ENCODE results near the gene GPC6.

GPC6 gene

DNA sequence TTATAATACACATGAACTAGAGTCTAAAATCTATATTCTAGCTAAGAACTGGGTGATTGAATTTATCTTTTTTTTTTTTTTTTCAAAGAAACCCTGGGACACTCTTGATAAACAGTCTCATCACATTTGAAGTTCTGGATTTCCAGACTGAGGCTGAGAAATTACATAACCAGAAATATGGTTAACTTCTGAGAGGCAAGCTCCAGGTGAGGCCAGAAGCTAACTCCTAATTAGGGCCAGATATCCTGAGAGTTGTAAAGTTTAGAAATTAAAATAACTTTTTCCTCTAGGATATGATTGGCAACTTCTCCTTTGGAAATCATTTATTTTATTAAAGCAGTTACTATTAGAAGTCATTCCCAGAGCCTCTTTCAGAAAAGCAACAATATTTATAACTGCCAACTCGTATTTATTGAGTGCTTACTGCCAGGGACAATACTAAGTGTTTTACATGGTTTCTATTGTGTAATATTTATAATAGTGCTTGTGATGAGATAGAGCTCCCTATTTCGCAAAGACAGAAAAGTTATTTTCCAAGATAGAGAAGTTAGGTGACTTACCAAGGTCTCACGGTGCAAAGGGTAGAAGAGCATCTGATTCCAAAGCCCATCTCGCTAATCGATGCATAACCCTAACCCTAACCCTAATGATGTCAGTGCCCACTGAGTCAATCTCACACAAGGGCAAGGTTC lies 1065.2 kb downstream of the GPC6 start:
- no peak overlapping the region for H3K27ac ChIP-seq (ENCODE audit: extremely low read depth, low read depth, low read length)
- TF ChIP-seq, protein P1, sequence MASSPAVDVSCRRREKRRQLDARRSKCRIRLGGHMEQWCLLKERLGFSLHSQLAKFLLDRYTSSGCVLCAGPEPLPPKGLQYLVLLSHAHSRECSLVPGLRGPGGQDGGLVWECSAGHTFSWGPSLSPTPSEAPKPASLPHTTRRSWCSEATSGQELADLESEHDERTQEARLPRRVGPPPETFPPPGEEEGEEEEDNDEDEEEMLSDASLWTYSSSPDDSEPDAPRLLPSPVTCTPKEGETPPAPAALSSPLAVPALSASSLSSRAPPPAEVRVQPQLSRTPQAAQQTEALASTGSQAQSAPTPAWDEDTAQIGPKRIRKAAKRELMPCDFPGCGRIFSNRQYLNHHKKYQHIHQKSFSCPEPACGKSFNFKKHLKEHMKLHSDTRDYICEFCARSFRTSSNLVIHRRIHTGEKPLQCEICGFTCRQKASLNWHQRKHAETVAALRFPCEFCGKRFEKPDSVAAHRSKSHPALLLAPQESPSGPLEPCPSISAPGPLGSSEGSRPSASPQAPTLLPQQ (tag by site-specific recombination; IDR thresholded peaks at IDR 0.05): no peak
- TF ChIP-seq WT1 (tag by site-specific recombination; IDR thresholded peaks at IDR 0.05) (no peak), SCRT1 (tag by site-specific recombination; IDR thresholded peaks at IDR 0.05; ENCODE audit: borderline replicate concordance) (no peak), ZNF239 (tag by site-specific recombination; IDR thresholded peaks at IDR 0.05) (no peak), ZNF16 (tag by site-specific recombination; IDR thresholded peaks at IDR 0.05; ENCODE audit: low read depth) (no peak), ZNF624 (tag by site-specific recombination; IDR thresholded peaks at IDR 0.05) (no peak), ZNF19 (tag by site-specific recombination; IDR thresholded peaks at IDR 0.05; ENCODE audit: low read depth) (no peak), ZBTB48 (tag by site-specific recombination; IDR thresholded peaks at IDR 0.05) (no peak), ZNF623 (tag by site-specific recombination; IDR thresholded peaks at IDR 0.05) (no peak), ZNF76 (tag by site-specific recombination; IDR thresholded peaks at IDR 0.05; ENCODE audit: borderline replicate concordance, low read depth) (no peak), ZNF677 (tag by site-specific recombination; IDR thresholded peaks at IDR 0.05) (no peak), ZNF585B (tag by site-specific recombination; IDR thresholded peaks at IDR 0.05) (no peak), KLF7 (tag by site-specific recombination; IDR thresholded peaks at IDR 0.05; ENCODE audit: borderline replicate concordance) (no peak), ZNF571 (tag by site-specific recombination; IDR thresholded peaks at IDR 0.05) (no peak), ZNF341 (tag by site-specific recombination; IDR thresholded peaks at IDR 0.05; ENCODE audit: low read depth) (no peak), SP7 (tag by site-specific recombination; IDR thresholded peaks at IDR 0.05) (no peak), ZNF707 (tag by site-specific recombination; IDR thresholded peaks at IDR 0.05) (no peak)
- TF ChIP-seq, protein P2, sequence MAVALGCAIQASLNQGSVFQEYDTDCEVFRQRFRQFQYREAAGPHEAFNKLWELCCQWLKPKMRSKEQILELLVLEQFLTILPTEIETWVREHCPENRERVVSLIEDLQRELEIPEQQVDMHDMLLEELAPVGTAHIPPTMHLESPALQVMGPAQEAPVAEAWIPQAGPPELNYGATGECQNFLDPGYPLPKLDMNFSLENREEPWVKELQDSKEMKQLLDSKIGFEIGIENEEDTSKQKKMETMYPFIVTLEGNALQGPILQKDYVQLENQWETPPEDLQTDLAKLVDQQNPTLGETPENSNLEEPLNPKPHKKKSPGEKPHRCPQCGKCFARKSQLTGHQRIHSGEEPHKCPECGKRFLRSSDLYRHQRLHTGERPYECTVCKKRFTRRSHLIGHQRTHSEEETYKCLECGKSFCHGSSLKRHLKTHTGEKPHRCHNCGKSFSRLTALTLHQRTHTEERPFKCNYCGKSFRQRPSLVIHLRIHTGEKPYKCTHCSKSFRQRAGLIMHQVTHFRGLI (tag by site-specific recombination; IDR thresholded peaks at IDR 0.05): no peak
- TF ChIP-seq, protein P3, sequence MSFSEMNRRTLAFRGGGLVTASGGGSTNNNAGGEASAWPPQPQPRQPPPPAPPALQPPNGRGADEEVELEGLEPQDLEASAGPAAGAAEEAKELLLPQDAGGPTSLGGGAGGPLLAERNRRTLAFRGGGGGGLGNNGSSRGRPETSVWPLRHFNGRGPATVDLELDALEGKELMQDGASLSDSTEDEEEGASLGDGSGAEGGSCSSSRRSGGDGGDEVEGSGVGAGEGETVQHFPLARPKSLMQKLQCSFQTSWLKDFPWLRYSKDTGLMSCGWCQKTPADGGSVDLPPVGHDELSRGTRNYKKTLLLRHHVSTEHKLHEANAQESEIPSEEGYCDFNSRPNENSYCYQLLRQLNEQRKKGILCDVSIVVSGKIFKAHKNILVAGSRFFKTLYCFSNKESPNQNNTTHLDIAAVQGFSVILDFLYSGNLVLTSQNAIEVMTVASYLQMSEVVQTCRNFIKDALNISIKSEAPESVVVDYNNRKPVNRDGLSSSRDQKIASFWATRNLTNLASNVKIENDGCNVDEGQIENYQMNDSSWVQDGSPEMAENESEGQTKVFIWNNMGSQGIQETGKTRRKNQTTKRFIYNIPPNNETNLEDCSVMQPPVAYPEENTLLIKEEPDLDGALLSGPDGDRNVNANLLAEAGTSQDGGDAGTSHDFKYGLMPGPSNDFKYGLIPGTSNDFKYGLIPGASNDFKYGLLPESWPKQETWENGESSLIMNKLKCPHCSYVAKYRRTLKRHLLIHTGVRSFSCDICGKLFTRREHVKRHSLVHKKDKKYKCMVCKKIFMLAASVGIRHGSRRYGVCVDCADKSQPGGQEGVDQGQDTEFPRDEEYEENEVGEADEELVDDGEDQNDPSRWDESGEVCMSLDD (tag by site-specific recombination; IDR thresholded peaks at IDR 0.05): no peak
- TF ChIP-seq, protein P4, sequence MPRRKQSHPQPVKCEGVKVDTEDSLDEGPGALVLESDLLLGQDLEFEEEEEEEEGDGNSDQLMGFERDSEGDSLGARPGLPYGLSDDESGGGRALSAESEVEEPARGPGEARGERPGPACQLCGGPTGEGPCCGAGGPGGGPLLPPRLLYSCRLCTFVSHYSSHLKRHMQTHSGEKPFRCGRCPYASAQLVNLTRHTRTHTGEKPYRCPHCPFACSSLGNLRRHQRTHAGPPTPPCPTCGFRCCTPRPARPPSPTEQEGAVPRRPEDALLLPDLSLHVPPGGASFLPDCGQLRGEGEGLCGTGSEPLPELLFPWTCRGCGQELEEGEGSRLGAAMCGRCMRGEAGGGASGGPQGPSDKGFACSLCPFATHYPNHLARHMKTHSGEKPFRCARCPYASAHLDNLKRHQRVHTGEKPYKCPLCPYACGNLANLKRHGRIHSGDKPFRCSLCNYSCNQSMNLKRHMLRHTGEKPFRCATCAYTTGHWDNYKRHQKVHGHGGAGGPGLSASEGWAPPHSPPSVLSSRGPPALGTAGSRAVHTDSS (tag by site-specific recombination; IDR thresholded peaks at IDR 0.05): no peak
- no peak overlapping the region for H3K4me3 ChIP-seq (ENCODE audit: low read depth, low read length)
- ChIA-PET POLR2A (no interaction called here), CTCF (no interaction called here)
- H3K36me3 ChIP-seq (ENCODE audit: control insufficient read depth in 2 of 2, insufficient read depth in 1 of 2, low read length in 2 of 2): no peaks in the 10 kb centered on the region
- no peaks in the 10 kb centered on the region for H3K4me1 ChIP-seq (ENCODE audit: control insufficient read depth, insufficient read depth, low read length)
- H3K9me3 ChIP-seq (ENCODE audit: control insufficient read depth, insufficient read depth, low read depth, low read length): no peaks in the 10 kb centered on the region
